Esophagus (tissue), 2 donors: ENCODE data around the gene CCDC40. TPM values are rescaled to one million over a fixed set of nuclear protein-coding genes. Genes with fewer than 3 reads are reported as not detected.

ENCODE experiments used
- H3K27ac ChIP-seq, 2 donors: one replicate each; pipeline ENCODE4 v1.5.1; 2013; ENCODE audit warnings: low read depth in 2 of 2, mild to moderate bottlenecking in 2 of 2, inconsistent platforms in 1 of 2, low read length in 1 of 2, moderate library complexity in 1 of 2
- H3K27me3 ChIP-seq, 2 donors: one replicate each; pipeline ENCODE4 v1.6.1; 2013; ENCODE audit warnings: low read length in 2 of 2, control low read depth in 1 of 2, mild to moderate bottlenecking in 1 of 2; ENCODE audit not compliant: insufficient read depth in 2 of 2, control insufficient read depth in 1 of 2
- H3K36me3 ChIP-seq, 2 donors: one replicate each; pipeline ENCODE4 v1.6.1; 2013; ENCODE audit warnings: low read length in 1 of 2; ENCODE audit not compliant: control insufficient read depth in 2 of 2, insufficient read depth in 2 of 2
- H3K4me1 ChIP-seq, 2 donors: one replicate each; pipeline ENCODE4 v1.6.1; 2013; ENCODE audit warnings: low read length in 1 of 2; ENCODE audit not compliant: control insufficient read depth in 2 of 2, insufficient read depth in 2 of 2
- H3K4me3 ChIP-seq, 2 donors: one replicate each; pipeline ENCODE4 v1.5.1; 2013; ENCODE audit warnings: low read length in 2 of 2, mild to moderate bottlenecking in 2 of 2, low read depth in 1 of 2, moderate library complexity in 1 of 2
- H3K9me3 ChIP-seq, 2 donors: one replicate each; pipeline ENCODE4 v1.6.1; 2013; ENCODE audit warnings: mild to moderate bottlenecking in 2 of 2, low read depth in 1 of 2, low read length in 1 of 2, moderate library complexity in 1 of 2; ENCODE audit not compliant: control insufficient read depth in 2 of 2, insufficient read depth in 1 of 2
- WGBS, 2 donors: extraction: QIAGEN DNeasy Blood & Tissue Kit; methylation state at CpG; one replicate each; pipeline ENCODE4 v1.1.7; 2013; 5-methylcytosine and 5-hydroxymethylcytosine counted together
- polyA plus RNA-seq, 2 donors: library from polyadenylated mRNA; stranded (reverse); fragments of 200-250 nt; gene quantifications; one replicate each; pipeline ENCODE4 v1.2.3, GENCODE V29; 2013
- donor health status: healthy with polysubstance abuse.
- donor health status: Bipolar disorder and iron deficiency.

The CCDC40 gene
- polyA plus RNA-seq, 2 donors, result 0.48 to 1.3 TPM

GRCh38 chr17:80030730-80031410 is 5.6 kb upstream of the CCDC40 start:
- 49 to 58% methylated on average over 25 of the region's 25 CpGs for WGBS, 2 donors
- peaks cover 3 to 23% of the 10 kb centered on the region in 2 donors for H3K4me1 ChIP-seq
- H3K27me3 ChIP-seq, result no peaks in the 10 kb centered on the region

DNA sequence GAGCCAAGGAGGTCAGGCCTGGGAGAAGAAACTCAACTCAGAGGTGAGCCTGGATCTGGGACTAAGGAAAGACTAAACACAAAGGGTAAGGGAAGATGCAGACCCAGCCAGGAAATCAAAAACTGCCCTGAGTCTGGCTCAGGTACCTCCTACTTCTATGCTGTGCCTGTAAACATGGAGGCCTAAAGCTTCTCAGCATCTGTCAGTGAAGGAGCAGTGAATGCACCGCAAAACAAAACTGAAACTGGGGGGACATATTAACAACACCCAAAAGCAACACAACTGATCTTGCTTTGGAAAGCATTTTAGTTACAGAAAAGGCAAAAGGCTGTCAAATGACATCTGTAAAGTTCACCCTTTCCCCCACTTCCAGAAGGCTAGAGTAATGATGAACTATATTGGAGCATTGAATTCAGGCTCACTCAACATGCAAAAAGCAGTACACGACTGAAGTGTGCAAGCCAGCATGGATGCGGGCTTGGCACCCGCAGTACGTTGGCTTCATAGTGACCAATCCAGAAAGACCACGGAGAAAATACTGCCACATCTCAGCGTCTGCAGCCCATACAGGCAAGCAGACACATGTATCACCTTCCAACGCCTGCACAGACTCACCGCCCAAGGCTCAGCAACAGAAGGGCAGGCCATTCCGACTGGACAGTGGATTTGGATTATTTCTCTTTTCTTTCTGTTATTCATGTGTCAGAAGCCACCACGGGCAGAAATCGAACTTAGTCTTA is 4.6 kb upstream of the CCDC40 start:
- Histone ChIP-seq H3K4me1 (peaks cover 0 to 19% of the 10 kb centered on the region in 2 donors), H3K27me3 (no peaks in the 10 kb centered on the region), H3K4me3 (no peak overlapping the region), H3K9me3 (no peaks in the 10 kb centered on the region), H3K27ac (no peak overlapping the region), H3K36me3 (no peaks in the 10 kb centered on the region)
- 90% methylated on average over 12 of the region's 12 CpGs for WGBS, 2 donors

More at GRCh38 chr17:80030730-80031410, 5.6 kb upstream of the CCDC40 start:
- no peak overlapping the region for H3K4me3 ChIP-seq
- H3K27ac ChIP-seq, result no peak overlapping the region
- H3K9me3 ChIP-seq, result no peaks in the 10 kb centered on the region
- H3K36me3 ChIP-seq, result no peaks in the 10 kb centered on the region

DNA sequence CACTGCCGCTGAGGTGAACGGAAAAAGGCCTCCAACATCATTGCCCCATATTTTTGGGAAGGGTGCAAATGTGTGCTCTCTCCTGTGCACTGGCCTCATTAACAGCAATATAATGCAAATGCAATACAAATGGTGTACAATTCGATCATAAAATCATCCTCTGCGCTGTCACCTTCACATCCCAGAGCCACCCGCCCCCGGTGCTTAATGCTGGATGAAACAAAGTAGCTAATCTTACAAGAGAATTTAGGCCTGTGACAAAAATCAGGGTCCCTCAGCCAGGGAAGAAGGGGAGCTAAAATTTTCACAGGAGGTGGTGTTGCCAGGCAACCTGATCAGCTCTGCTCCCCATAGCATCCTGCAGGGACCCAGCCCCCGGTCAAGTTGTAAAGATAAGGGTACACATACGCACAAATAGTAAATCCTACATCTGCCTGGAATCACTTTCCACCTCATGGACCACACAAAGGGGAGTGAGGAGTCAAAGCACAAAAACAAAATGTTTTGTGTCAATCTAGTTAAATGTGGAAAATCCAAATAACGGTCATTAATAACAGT is 3.7 kb upstream of the CCDC40 start:
- H3K27ac ChIP-seq, result no peak overlapping the region
- H3K27me3 ChIP-seq, result no peaks in the 10 kb centered on the region
- H3K36me3 ChIP-seq, result no peaks in the 10 kb centered on the region
- no peaks in the 10 kb centered on the region for H3K9me3 ChIP-seq
- no peak overlapping the region for H3K4me3 ChIP-seq
- H3K4me1 ChIP-seq, result peaks cover 0 to 22% of the 10 kb centered on the region in 2 donors
- WGBS, 2 donors, result 95% methylated on average over 9 of the region's 9 CpGs

- H3K27me3 ChIP-seq, result no peaks in the 10 kb centered on the region
Observed at GRCh38 chr17:80033840-80034239, 2.6 kb upstream of the CCDC40 start.

DNA sequence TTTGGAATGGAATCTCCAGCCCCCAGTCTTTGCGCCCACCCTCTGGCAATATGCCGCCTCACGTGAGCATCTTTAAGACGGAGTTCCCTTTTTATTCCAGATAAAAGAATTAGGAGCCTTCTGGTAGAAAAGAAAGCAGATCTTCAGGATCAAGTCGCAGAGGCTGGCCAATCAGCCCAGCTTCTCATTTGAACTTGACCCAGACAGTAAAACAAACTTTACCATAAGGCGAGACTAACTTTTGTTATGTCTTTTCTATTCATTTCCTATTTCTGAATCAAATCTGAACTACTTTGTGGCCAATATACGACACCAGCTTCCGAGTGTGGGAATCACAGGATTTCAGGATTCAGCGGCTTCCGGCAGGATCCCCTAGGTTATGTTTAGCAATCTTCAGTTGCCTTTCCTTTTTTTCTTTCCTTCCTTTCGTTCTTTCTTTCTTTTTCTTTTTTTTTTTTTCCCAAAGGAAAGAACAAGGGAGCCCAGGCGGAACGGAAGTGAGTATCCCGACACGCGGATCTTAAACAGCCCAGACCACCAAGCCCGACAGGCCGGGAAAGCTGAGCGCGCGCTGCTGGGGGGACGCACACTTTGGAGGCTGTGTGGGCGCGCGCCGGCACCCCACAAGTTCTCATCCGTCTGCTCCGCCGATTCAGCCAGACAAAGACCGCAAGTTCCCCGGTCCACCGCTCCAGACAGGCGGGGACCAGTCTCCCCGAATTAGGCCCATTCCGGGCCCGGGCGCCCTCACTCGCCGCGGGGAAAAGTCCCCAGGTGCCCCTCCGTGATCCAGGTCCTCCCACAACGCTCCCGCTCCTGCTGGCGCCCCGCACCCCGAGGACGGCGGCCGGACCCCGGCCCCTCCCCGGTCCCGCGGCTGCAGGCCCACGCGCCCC is 1.4 kb upstream of the CCDC40 start:
- Histone ChIP-seq H3K4me3 (peak overlapping the region; percentile 72 to 91), H3K4me1 (peaks cover 0 to 18% of the 10 kb centered on the region in 2 donors), H3K9me3 (no peaks in the 10 kb centered on the region), H3K36me3 (no peaks in the 10 kb centered on the region), H3K27me3 (no peaks in the 10 kb centered on the region), H3K27ac (peak overlapping the region; percentile 68 to 74)
- 2% methylated on average over 55 of the region's 55 CpGs for WGBS, 2 donors

More at GRCh38 chr17:80033840-80034239, 2.6 kb upstream of the CCDC40 start:
- Histone ChIP-seq H3K36me3 (no peaks in the 10 kb centered on the region), H3K4me1 (peaks cover 0 to 22% of the 10 kb centered on the region in 2 donors), H3K27ac (no peak overlapping the region), H3K4me3 (no peak overlapping the region), H3K9me3 (no peaks in the 10 kb centered on the region)
- WGBS, 2 donors, result 95 to 97% methylated on average over 4 of the region's 4 CpGs

DNA sequence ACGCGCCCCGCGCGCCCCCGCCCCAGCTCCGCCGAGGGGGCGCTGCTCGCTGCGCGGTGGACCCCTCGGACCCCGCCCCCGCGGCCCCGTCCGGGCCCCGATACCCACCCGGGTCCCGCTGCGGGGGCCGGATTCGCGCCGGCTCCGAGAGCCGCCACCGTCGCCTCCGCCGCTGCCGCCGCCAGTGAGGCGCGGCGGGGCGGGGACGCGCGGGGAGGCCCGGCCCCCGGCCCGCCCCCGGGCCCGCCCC is 830 bp upstream of the CCDC40 start, which contains the start of gene TBC1D16:
Gene TBC1D16 (minus strand): TSS at position 186 of the 250 bp plus-strand sequence. CDS start 22,325 bp downstream, outside the sequence.
- H3K4me3 ChIP-seq, result peak within 1 kb of the TSS; percentile 72 to 91
- H3K4me1 ChIP-seq, result peaks cover 0 to 12% of the 10 kb centered on the region in 2 donors
- H3K9me3 ChIP-seq, result no peaks in the 10 kb centered on the region
- H3K27ac ChIP-seq, result peak within 1 kb of the TSS; percentile 85 to 86
- no peaks in the 10 kb centered on the region for H3K27me3 ChIP-seq
- WGBS, 2 donors, result 1% methylated on average over 29 to 46 of the region's 46 CpGs
- H3K36me3 ChIP-seq, result no peaks in the 10 kb centered on the region

- Histone ChIP-seq H3K9me3 (no peaks in the 10 kb centered on the region), H3K27ac (peak overlapping the region; percentile 37 to 38), H3K4me1 (peaks cover 0 to 5% of the 10 kb centered on the region in 2 donors), H3K36me3 (no peaks in the 10 kb centered on the region), H3K27me3 (no peaks in the 10 kb centered on the region), H3K4me3 (peak overlapping the region; percentile 71 to 91)
- 1 to 2% methylated on average over 47 to 52 of the region's 52 CpGs for WGBS, 2 donors
Observed at GRCh38 chr17:80036715-80037477, 454 bp downstream of the CCDC40 start.

DNA sequence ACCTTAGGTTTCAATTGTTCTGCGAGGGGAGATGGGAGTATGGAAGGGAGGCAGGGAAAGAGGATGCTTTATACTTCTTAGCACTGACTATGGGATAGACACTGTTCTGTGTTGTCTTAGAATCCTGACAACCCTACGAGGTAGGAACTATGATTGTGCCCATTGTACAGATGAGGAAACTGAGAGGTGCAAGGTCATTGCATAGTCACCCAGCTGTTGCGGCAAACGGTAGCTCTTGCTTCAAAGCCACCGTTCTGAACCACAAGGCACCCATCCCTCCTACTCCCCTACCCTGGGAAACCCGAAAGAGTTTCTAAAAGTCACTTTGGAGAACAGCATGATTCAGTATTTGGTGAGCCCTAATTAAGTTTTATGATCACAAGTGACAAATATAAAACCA is 7.5 kb downstream of the CCDC40 start:
- WGBS, 2 donors, result 84% methylated on average over 6 of the region's 6 CpGs
- Histone ChIP-seq H3K36me3 (no peaks in the 10 kb centered on the region), H3K27me3 (no peaks in the 10 kb centered on the region), H3K9me3 (no peaks in the 10 kb centered on the region), H3K4me1 (no peaks in the 10 kb centered on the region), H3K27ac (no peak overlapping the region), H3K4me3 (no peak overlapping the region)
